ENCODE results near the gene ZBTB21. TPM values are rescaled to one million over a fixed set of nuclear protein-coding genes. Genes with fewer than 3 reads are reported as not detected.

ZBTB21 gene
- polyA plus RNA-seq, 3 donors = 4.7 to 7.2 (median 6.3) TPM

- Mint-ChIP-seq H3K4me1 (no peaks in the 10 kb centered on the region), H3K9me3 (peaks cover 0 to 10% (median 2%) of the 10 kb centered on the region in 7 donors), H3K36me3 (peaks cover 46 to 57% of the 10 kb centered on the region in 2 donors), H3K4me3 (no peak overlapping the region), H3K27ac (no peak overlapping the region), H3K27me3 (ENCODE audit: low read depth in 3 of 3) (no peaks in the 10 kb centered on the region)
- intact Hi-C loops (cut with micrococcal nuclease) = no loop called here
- H3K9ac ChIP-seq (ENCODE audit: insufficient read depth, low read length, poor library complexity, severe bottlenecking) = no peak overlapping the region
- no peak for TF ChIP-seq CTCF (IDR thresholded peaks at IDR 0.05)
- no peaks in the 10 kb centered on the region for H3K27me3 ChIP-seq (ENCODE audit: control insufficient read depth in 2 of 2, insufficient read depth in 2 of 2, low read length in 2 of 2)
- H4K20me1 ChIP-seq (ENCODE audit: insufficient read depth, low read length) = no peaks in the 10 kb centered on the region
- no peak overlapping the region for H3K4me3 ChIP-seq (replicated peaks in 1 of 3; ENCODE audit: low read depth in 2 of 3, low read length in 3 of 3)
- peaks cover 0 to 12% of the 10 kb centered on the region in 2 donors for H3K9me3 ChIP-seq (replicated peaks in 1 of 2; ENCODE audit: control insufficient read depth in 1 of 2, insufficient read depth in 1 of 2, low read length in 2 of 2)
- no peaks in the 10 kb centered on the region for H3K4me1 ChIP-seq (ENCODE audit: control insufficient read depth in 1 of 2, insufficient read depth in 2 of 2, low read length in 2 of 2)
- over 99% methylated on average over 16 of the region's 16 CpGs for WGBS (ENCODE audit: insufficient coverage)
- no peaks in the 10 kb centered on the region for H3K79me2 ChIP-seq (ENCODE audit: insufficient read depth, low read length)
- peaks cover 35 to 71% of the 10 kb centered on the region in 2 donors for H3K36me3 ChIP-seq (replicated peaks in 1 of 2; ENCODE audit: control insufficient read depth in 1 of 2, insufficient read depth in 2 of 2, low read length in 2 of 2)
- H3K4me2 ChIP-seq (replicated peaks; ENCODE audit: extremely low read depth, low read length, poor library complexity, severe bottlenecking) = no peak overlapping the region
- DNase-seq = no peak
- no peak overlapping the region for H2AFZ ChIP-seq (ENCODE audit: insufficient read depth, low read depth, low read length, poor library complexity, severe bottlenecking)
- H3K27ac ChIP-seq (ENCODE audit: low read depth in 1 of 2, low read length in 2 of 2) = no peak overlapping the region
These were observed 18.5 kb downstream of the ZBTB21 start for GRCh38 chr21:41991659-41992058.

- Histone ChIP-seq H3K27ac (ENCODE audit: low read depth in 1 of 2, low read length in 2 of 2) (no peak overlapping the region), H3K4me1 (ENCODE audit: control insufficient read depth in 1 of 2, insufficient read depth in 2 of 2, low read length in 2 of 2) (no peaks in the 10 kb centered on the region), H3K36me3 (replicated peaks in 1 of 2; ENCODE audit: control insufficient read depth in 1 of 2, insufficient read depth in 2 of 2, low read length in 2 of 2) (peaks cover 35 to 52% of the 10 kb centered on the region in 2 donors), H3K27me3 (ENCODE audit: control insufficient read depth in 2 of 2, insufficient read depth in 2 of 2, low read length in 2 of 2) (no peaks in the 10 kb centered on the region), H3K4me2 (replicated peaks; ENCODE audit: extremely low read depth, low read length, poor library complexity, severe bottlenecking) (no peak overlapping the region), H2AFZ (ENCODE audit: insufficient read depth, low read depth, low read length, poor library complexity, severe bottlenecking) (no peak overlapping the region), H3K4me3 (replicated peaks in 1 of 3; ENCODE audit: low read depth in 2 of 3, low read length in 3 of 3) (no peak overlapping the region), H4K20me1 (ENCODE audit: insufficient read depth, low read length) (no peaks in the 10 kb centered on the region), H3K9ac (ENCODE audit: insufficient read depth, low read length, poor library complexity, severe bottlenecking) (no peak overlapping the region), H3K9me3 (replicated peaks in 1 of 2; ENCODE audit: control insufficient read depth in 1 of 2, insufficient read depth in 1 of 2, low read length in 2 of 2) (no peaks in the 10 kb centered on the region), H3K79me2 (ENCODE audit: insufficient read depth, low read length) (no peaks in the 10 kb centered on the region)
- WGBS (ENCODE audit: insufficient coverage) = no CpG with 5 or more reads among the region's 2 CpGs
- intact Hi-C loops (cut with micrococcal nuclease) = no loop called here
- H3K4me3 Mint-ChIP-seq = no peak overlapping the region
- H3K27ac Mint-ChIP-seq = no peak overlapping the region
- peaks cover 0 to 2% (median 0%) of the 10 kb centered on the region in 7 donors for H3K9me3 Mint-ChIP-seq
- H3K4me1 Mint-ChIP-seq = no peaks in the 10 kb centered on the region
- DNase-seq = no peak
- H3K27me3 Mint-ChIP-seq (ENCODE audit: low read depth in 3 of 3) = no peaks in the 10 kb centered on the region
- no peak for TF ChIP-seq CTCF (IDR thresholded peaks at IDR 0.05)
- H3K36me3 Mint-ChIP-seq = peaks cover 33 to 44% of the 10 kb centered on the region in 2 donors
These were observed 20.5 kb downstream of the ZBTB21 start for GRCh38 chr21:41989698-41990097.

All from CD14-positive monocyte (primary cell).